CD4-positive, alpha-beta T cell treated with Interleukin-10 for 1 hour (primary cell): ENCODE data around the gene RNF223.
"Not testable (repeated sequence)": the region's sequence is repeated elsewhere in the genome, so short reads cannot be mapped to it uniquely, and the experiment has no call there.

Experiments used
- DNase-seq: peaks from one replicate; pipeline ENCODE4 v3.0.0-alpha.2; 2020

RNF223 gene

DNA sequence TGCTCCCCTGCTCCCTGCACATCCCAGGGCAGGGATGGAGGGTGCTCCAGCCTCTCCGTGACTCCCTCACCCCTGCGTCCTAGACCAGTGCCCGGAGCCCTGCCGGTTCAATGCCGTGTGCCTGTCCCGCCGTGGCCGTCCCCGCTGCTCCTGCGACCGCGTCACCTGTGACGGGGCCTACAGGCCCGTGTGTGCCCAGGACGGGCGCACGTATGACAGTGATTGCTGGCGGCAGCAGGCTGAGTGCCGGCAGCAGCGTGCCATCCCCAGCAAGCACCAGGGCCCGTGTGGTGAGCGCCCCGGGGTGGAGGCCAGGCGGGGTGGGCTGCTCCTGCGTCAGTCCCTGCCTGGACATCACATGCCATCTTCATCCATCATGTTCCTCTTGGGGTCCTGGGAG, 32.2 kb downstream of the RNF223 start:
- DNase-seq, result no peak

DNA sequence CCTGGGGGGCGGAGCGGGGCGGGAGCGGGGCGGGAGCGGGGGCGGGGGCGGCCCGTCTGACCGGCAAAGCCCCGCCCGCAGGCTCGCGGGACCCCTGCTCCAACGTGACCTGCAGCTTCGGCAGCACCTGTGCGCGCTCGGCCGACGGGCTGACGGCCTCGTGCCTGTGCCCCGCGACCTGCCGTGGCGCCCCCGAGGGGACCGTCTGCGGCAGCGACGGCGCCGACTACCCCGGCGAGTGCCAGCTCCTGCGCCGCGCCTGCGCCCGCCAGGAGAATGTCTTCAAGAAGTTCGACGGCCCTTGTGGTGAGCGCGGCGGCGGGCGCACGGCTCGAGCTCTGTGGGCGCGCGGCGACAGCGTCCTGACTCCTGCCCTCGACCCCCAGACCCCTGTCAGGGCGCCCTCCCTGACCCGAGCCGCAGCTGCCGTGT, 33.0 kb downstream of the RNF223 start:
- DNase-seq, result no peak

GRCh38 chr1:1040004-1040991, 33.8 kb downstream of the RNF223 start:
- peak; percentile 83 for DNase-seq

DNA sequence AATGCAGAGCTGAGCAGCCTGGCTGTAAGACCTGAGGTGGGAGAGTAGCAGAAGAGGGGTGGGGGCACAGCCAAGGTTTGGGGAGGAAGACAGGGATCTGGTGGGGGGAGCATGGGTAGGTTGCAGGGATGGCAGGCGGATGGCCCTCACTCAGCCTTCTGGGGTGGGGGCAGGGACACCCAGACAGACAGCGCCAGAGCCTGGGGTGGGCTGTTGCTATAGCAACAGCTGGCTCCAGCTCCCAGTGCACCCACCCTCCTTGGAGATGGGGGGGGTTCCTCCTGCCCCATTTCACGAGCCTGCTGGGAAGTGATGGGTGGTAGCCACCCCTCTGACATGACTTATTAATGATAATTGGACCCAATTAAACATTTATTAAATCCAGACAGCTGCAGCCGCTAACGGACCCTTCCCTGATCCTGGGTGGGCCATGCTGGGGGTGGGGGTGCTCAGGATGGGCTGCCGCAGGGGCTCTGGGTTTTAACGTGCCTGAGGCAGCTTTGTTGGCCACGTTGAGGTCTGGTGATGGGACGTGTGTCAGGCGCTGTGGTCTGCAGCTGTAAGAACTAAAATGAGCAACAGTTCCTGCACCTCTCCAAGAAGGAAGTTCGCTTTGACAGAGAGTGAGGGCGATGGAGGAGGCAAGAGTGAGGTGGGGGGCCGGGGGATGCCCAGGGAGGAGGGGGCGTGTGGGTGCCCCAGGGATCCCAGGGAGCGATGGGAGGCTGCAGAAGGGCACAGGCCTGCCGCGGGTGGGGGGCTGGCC, 34.8 kb downstream of the RNF223 start:
- no peak for DNase-seq

GRCh38 chr1:1038694-1039093, 35.4 kb downstream of the RNF223 start:
- no peak for DNase-seq

DNA sequence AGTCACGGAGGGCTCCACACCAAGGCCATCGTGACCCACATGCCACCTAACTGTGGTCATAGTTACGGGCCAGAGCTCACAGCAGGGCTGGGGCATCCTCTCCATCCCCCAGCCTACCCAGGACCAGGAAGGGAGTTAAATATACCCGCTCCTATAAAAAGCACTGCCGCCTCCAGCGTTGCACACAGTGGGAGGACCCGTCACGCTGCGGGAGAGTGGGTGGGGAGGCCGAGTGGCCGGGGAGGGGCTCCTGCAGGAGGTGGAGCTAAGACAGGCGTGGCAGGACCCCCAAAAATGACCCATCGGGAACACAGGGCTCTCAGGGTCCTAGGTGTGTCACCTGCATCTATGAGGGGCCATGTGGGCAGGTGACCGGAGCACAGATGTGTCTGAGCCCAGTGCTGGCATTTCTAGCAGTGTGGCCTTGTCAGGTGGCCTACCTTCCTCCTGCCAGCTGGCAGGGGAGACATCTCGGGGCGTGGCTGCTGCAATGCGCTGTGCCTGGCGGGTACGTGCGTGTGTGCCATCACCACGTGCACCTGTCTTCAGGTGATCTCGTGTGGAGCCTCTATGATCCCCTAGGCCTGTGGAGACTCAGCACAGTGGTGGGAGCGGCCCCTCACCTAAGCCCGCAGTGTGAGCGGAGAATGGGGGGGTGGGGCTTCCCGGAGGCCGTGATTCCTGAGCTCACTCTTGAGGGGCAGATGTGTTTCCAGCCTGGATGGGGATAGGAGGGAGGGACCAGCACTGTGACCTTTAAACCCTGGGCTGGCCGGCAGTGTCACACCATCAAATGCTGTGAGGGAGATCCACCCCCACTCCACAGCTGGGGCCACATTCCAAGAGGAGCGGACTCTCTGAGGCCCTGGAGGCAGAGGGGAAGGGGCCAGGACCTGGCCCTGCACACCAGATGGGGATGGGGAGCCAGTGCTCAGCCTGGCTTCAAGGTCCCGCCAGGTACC, 36.5 kb downstream of the RNF223 start:
- DNase-seq, result no peak

DNA sequence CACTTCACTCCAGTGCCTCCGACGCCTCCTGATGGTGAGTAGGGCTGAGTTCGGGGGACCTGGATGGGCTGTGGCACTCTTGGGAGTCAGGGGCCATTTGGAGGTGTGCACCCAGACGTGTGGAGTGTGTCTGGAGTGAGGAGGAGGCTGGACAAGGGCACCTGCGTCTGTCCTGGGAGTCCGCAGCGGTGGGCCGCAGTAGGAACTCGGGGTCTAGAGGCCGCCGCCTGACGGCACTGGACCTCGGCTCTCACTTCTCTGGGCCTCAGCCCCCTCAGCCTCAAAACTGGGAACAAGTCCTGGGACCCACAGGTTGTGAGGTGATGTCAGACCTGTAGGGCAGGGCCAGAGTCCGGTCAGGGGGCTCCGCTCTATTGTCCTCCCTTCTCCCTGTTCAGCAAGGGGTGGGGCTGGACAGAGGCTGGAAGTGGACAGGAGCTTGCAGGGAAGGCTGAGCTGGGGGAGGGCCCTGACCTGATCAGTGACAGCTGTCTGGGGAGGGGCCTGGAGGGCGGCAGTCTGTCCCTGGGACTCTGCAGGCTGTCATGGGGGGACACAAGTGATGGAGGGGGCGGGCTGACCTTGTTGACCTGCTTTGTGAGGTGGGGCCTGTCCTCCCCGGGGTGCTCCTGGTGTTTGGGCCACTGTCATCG, 38.7 kb downstream of the RNF223 start:
- DNase-seq, result no peak

DNA sequence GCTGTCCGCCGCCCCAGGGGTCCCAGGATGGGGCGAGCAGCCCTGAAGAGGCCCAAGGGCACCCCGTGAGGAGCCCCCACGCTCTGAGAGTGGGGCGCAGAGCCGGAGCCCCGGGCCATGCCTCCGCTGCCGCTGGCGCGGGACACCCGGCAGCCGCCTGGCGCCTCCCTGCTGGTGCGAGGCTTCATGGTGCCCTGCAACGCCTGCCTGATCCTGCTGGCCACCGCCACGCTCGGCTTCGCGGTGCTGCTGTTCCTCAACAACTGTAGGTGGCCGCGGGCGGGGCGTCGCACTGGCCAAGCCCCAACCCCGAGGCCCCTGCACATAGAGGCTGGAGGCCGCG, 39.7 kb downstream of the RNF223 start:
- DNase-seq, result no peak

DNA sequence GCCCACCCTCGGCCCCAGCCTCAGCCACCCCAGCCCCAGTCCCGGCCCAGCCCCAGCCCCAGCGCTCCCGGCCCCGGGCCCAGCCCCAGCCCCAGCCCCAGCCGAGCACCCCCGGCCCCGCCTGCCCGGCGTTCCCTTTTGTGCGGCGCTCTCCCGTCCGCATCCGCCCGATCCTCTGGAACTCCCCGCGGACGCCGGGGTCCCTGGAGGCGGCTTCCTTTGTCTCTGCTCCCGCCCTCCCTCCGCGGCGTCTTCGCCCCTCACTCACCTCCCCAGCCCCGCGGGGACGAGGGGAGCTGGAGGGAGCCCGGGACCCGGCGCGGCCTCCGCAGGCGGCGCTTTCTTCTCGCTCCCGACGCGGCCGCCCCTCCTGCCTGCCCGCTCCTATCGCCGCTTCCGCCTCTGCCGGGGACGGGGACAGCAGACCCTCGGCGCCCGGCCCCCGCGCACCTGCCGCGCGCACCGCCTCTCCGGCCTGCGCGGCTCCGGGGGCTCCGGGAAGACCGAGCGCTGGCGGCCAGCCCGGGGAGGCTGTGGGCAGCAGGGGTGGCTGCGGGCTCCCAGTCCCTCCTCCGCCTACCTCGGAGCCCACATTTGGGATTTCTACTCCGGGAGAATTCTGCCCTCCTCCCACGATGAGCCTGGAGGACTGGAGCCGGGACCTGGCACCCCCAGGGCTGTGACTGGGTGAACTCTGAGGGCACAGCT, 40.2 kb downstream of the RNF223 start:
- DNase-seq, result no peak

- peak; percentile 88 for DNase-seq
These were observed 41.0 kb downstream of the RNF223 start for GRCh38 chr1:1033009-1033587.

DNA sequence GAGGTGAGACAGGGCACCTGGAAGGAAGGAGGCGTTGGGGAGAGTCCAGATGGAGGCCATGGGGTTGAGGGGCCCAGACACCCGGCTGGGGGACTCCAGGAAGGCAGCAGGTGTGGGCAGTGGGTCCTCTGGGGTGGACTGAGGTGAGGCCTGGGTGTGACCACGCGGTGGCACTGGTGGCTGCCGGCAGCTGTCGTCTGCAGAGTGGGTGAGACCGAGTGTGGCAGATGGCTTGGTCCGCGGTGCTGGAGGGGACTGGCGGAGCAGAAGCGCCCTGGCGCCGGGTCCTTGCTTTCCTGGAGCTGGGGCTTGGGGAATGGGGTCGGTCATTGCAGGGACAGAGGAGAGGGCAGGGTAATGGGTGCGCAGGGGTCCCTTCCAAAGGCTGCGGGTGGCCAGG, 41.7 kb downstream of the RNF223 start:
- DNase-seq, result no peak

DNA sequence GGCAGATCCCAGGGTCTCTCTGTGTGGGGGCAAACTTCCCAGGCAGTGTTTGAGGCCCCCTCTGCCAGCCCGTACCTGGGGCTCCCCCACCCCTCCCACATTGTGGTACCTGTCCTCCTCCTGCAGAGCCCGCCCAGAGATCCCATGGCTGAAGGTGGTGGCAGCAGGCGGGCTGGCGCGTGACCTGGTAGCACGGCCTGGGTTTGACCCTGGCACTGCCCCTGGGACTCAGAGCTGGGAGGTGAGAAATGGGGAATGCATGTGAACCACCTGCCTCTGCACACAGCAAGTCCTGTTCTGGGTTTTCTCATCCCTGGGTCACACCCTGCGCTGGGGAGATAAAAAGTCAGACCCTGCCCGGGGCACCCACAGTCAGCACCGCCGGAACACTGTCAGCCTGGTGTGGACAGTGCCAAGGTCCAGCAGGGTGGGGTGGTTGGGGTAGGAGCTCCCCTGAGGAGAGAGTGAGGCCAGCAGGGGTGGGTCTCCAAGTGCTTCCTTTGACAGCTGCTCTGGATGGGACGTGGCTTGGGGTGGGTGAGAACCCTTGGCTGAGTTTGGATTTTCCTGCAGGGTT, 42.4 kb downstream of the RNF223 start:
- DNase-seq, result no peak

DNA sequence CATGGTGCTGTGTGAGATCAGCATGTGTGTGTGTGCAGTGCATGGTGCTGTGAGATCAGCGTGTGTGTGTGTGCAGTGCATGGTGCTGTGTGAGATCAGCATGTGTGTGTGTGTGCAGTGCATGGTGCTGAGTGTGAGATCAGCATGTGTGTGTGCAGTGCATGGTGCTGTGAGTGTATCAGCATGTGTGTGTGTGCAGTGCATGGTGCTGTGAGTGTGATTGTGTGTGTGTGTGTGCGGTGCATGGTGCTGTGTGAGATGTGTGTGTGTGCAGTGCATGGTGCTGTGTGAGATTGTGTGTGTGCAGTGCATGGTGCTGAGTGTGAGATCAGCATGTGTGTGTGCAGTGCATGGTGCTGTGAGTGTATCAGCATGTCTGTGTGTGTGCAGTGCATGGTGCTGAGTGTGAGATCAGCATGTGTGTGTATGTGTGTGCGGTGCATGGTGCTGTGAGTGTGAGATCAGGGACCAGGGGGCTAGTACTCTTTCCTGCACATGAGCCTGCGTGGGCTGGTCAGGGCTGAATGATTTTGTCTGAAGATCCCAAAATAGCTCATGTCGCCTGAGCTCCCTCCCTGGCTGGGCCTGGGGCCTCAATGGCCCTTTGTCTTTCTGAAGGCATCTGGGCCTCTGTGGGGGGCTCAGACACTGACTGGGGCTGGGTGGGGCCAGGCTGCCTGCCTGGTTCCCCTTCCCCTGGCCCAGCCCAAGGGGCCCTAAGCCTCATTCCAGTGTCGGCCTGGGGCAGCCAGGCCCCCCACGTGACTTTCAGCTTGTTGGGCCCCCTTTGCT, 43.0 kb downstream of the RNF223 start:
- DNase-seq, result not testable (repeated sequence)

DNA sequence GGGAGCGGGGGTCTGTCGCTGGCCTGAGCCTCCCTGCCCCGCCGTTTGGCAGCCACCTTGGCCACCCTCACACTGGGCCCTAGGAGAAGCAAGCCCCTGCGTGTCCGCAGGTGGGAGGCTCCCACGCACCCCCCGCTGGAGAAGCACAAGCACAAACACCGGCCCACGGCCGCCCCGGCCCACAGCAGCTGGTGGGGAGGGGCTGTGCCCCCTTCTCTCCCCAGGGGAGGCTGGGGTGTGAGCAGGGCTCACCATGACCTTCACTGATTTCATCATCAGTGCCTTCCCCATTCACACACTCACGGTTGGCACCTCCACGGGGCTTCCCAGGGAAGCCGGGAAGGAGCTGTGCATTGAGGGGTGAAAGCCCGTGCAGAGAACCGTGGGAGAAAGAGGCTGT, 46.3 kb downstream of the RNF223 start:
- no peak for DNase-seq

DNA sequence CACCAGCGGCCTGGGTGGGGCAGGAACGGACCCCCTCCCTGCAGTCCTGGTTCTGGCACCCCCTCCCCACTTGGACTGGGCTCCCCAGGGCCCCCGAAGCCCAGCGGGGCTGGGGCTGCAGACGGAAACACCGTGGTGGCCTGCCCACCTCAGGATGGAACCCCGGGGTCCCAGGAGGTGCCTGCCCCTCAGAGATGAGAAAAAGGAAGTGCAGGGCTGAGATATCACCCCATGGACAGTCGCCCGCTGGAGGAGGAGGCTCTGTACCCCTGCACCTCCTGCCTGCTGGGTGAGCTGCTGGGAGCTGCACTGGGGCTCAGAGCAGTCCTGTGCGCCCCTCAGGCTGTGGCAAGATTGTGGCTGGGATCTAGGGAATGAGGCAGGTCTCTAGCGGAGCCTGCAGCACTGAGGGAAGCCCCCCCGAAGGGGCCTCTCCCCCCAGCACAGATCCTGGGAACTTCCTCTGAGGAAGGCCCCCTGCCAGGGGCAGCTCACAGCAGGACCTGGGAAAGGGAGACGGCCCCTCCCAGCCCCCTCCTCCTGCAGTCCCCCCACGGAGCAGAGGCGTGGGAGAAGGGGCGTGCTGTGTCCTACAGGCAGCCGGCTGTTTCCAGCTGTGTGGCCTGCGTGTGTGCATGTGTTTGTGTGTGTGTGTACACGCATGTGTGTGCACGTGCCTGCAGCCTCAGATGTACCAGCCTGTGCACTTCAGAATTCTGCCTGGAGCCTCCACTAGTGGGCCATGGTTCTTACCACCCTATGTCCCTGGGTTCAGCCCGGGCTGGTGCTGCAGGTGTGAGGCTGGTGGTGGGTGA, 47.3 kb downstream of the RNF223 start:
- no peak for DNase-seq

- no peak for DNase-seq
These were observed 48.4 kb downstream of the RNF223 start for GRCh38 chr1:1025730-1026129.

DNA sequence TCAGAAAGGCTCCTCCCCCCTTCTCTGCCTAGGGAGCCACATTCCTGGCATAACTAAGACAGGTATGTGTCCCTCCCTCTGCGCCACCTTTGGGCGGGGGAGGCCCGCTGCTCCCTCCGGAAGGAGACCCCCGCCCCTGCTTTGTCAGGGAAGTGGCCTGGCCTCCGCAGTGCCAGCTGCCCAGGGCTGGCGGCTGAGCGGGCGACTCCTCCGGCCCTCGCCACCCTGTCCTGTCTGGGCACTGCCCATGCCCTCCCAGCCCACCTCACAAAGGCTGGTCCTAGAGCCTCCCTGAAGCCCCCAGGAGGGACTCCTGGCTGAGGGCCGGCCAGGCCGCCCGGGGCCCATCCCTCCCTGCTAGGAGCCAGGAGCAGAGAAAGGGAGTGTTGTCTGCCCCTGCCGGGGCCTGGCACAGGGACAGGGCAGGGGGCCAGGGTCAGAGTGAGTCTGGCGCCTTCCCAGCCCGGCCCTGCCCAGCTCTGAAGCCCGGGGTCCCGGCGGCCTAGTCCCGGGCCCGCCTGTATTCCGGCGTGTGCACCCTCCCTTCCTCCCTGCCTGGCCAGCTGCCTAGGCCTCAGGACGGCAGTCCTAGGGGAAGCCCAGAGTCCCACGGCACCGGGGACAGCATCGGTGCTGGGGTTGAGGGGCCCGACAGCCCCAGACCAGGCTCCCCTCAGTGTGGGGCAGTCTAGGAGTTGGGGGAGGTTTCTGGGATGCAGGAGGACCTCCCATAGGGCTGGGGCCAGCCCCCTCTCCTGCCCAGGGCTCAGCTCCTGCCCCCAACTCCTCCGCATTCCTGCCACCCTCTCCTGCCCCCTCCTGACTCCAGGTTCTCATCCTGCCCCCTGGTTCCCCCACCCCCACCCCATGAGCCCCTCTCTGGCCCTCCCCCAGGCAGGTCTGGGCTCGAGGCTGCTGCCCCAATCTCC, 49.1 kb downstream of the RNF223 start:
- no peak for DNase-seq
